ENCODE results near the gene CSPG5.

Gene CSPG5

GRCh38 chr3:47586746-47587145 is 8.1 kb upstream of the CSPG5 start:
- no peak for DNase-seq (ENCODE audit: low spot score)

GRCh38 chr3:47583320-47584075 is 4.8 kb upstream of the CSPG5 start:
- DNase-seq (ENCODE audit: low spot score): no peak

GRCh38 chr3:47581835-47582234 is 3.2 kb upstream of the CSPG5 start:
- DNase-seq (ENCODE audit: low spot score): no peak

- DNase-seq (ENCODE audit: low spot score): no peak
These were observed 2.8 kb upstream of the CSPG5 start for GRCh38 chr3:47581422-47581821.

GRCh38 chr3:47580481-47580880 is 1.8 kb upstream of the CSPG5 start:
- DNase-seq (ENCODE audit: low spot score): no peak

- no peak for DNase-seq (ENCODE audit: low spot score)
These were observed 1.2 kb upstream of the CSPG5 start for GRCh38 chr3:47579875-47580274.

- peak; percentile 22 for DNase-seq (ENCODE audit: low spot score)
These were observed 489 bp downstream of the CSPG5 start for GRCh38 chr3:47578119-47578632.

GRCh38 chr3:47577583-47578118 is 1.0 kb downstream of the CSPG5 start:
- DNase-seq (ENCODE audit: low spot score): no peak

GRCh38 chr3:47573190-47574172 is 5.2 kb downstream of the CSPG5 start:
- DNase-seq (ENCODE audit: low spot score): no peak

- DNase-seq (ENCODE audit: low spot score): no peak
These were observed 7.1 kb downstream of the CSPG5 start for GRCh38 chr3:47571391-47572175.

GRCh38 chr3:47568901-47569300 is 9.8 kb downstream of the CSPG5 start:
- DNase-seq (ENCODE audit: low spot score): no peak

GRCh38 chr3:47567149-47567548 is 11.5 kb downstream of the CSPG5 start:
- DNase-seq (ENCODE audit: low spot score): no peak

- DNase-seq (ENCODE audit: low spot score): no peak
These were observed 12.0 kb downstream of the CSPG5 start for GRCh38 chr3:47566667-47567066.

GRCh38 chr3:47565734-47566550 is 12.7 kb downstream of the CSPG5 start:
- no peak for DNase-seq (ENCODE audit: low spot score)

GRCh38 chr3:47556351-47556750 is 22.3 kb downstream of the CSPG5 start:
- no peak for DNase-seq (ENCODE audit: low spot score)

- DNase-seq (ENCODE audit: low spot score): no peak
These were observed 24.3 kb downstream of the CSPG5 start for GRCh38 chr3:47554335-47554734.

GRCh38 chr3:47553407-47553806 is 25.3 kb downstream of the CSPG5 start:
- DNase-seq (ENCODE audit: low spot score): no peak

- no peak for DNase-seq (ENCODE audit: low spot score)
These were observed 36.0 kb downstream of the CSPG5 start for GRCh38 chr3:47542471-47543173.

GRCh38 chr3:47541583-47542108 is 37.0 kb downstream of the CSPG5 start:
- no peak for DNase-seq (ENCODE audit: low spot score)

GRCh38 chr3:47540281-47540680 is 38.4 kb downstream of the CSPG5 start:
- no peak for DNase-seq (ENCODE audit: low spot score)

Measured in SW480 (cell line).